ENCODE data around the gene STK32B. TPM values are rescaled to one million over a fixed set of nuclear protein-coding genes. Genes with fewer than 3 reads are reported as not detected.

STK32B gene
- total RNA-seq, 1 experiment from 2014 or later = 15.1 TPM

GRCh38 chr4:5069901-5070300 is 18.6 kb downstream of the STK32B start:
- ChIA-PET CTCF (no interaction called here), POLR2A (ENCODE audit: low non-redundant PET) (no interaction called here)
- TF ChIP-seq EZH2 (IDR thresholded peaks at IDR 0.05; ENCODE audit: borderline replicate concordance, low read depth, low read length, poor library complexity, severe bottlenecking) (no peak), CTCF (conservative IDR thresholded peaks at IDR 0.05; ENCODE audit: low read depth, low read length) (no peak)
- no peaks in the 10 kb centered on the region for H3K36me3 ChIP-seq (ENCODE audit: insufficient read depth, low read length, poor library complexity, severe bottlenecking)
- H3K4me3 ChIP-seq (ENCODE audit: low read depth, low read length, poor library complexity, severe bottlenecking) = no peak overlapping the region
- no peak for DNase-seq (ENCODE audit: low spot score)
- H3K27ac ChIP-seq (ENCODE audit: low read depth, low read length, poor library complexity, severe bottlenecking) = no peak overlapping the region
- H3K9me3 ChIP-seq (ENCODE audit: low read depth, low read length, poor library complexity, severe bottlenecking) = no peaks in the 10 kb centered on the region
- H3K4me1 ChIP-seq (ENCODE audit: insufficient read depth, low read length, poor library complexity, severe bottlenecking) = no peaks in the 10 kb centered on the region
- no peaks in the 10 kb centered on the region for H3K27me3 ChIP-seq (replicated peaks; ENCODE audit: insufficient read depth, low read depth, low read length, poor library complexity)
- no TSS peak for BruUV-seq (replicated peaks)
- intact Hi-C loops (cut with micrococcal nuclease; ENCODE audit: unreplicated experiment) = no loop called here

GRCh38 chr4:5072948-5073347 is 21.7 kb downstream of the STK32B start:
- Histone ChIP-seq H3K27ac (ENCODE audit: low read depth, low read length, poor library complexity, severe bottlenecking) (no peak overlapping the region), H3K4me3 (ENCODE audit: low read depth, low read length, poor library complexity, severe bottlenecking) (no peak overlapping the region), H3K9me3 (ENCODE audit: low read depth, low read length, poor library complexity, severe bottlenecking) (no peaks in the 10 kb centered on the region), H3K36me3 (ENCODE audit: insufficient read depth, low read length, poor library complexity, severe bottlenecking) (peaks cover 4% of the 10 kb centered on the region), H3K4me1 (ENCODE audit: insufficient read depth, low read length, poor library complexity, severe bottlenecking) (no peaks in the 10 kb centered on the region), H3K27me3 (replicated peaks; ENCODE audit: insufficient read depth, low read depth, low read length, poor library complexity) (no peaks in the 10 kb centered on the region)
- ChIA-PET POLR2A (ENCODE audit: low non-redundant PET) (no interaction called here), CTCF (no interaction called here)
- no TSS peak for BruUV-seq (replicated peaks)
- DNase-seq (ENCODE audit: low spot score) = no peak
- intact Hi-C loops (cut with micrococcal nuclease; ENCODE audit: unreplicated experiment) = no loop called here
- TF ChIP-seq EZH2 (IDR thresholded peaks at IDR 0.05; ENCODE audit: borderline replicate concordance, low read depth, low read length, poor library complexity, severe bottlenecking) = no peak
- no peak for TF ChIP-seq CTCF (conservative IDR thresholded peaks at IDR 0.05; ENCODE audit: low read depth, low read length)

- DNase-seq (ENCODE audit: low spot score) = no peak
- Histone ChIP-seq H3K27ac (ENCODE audit: low read depth, low read length, poor library complexity, severe bottlenecking) (no peak overlapping the region), H3K4me3 (ENCODE audit: low read depth, low read length, poor library complexity, severe bottlenecking) (no peak overlapping the region), H3K9me3 (ENCODE audit: low read depth, low read length, poor library complexity, severe bottlenecking) (peaks cover 14% of the 10 kb centered on the region), H3K4me1 (ENCODE audit: insufficient read depth, low read length, poor library complexity, severe bottlenecking) (no peaks in the 10 kb centered on the region), H3K27me3 (replicated peaks; ENCODE audit: insufficient read depth, low read depth, low read length, poor library complexity) (no peaks in the 10 kb centered on the region), H3K36me3 (ENCODE audit: insufficient read depth, low read length, poor library complexity, severe bottlenecking) (peaks cover 4% of the 10 kb centered on the region)
- no TSS peak for BruUV-seq (replicated peaks)
- ChIA-PET CTCF (no interaction called here), POLR2A (ENCODE audit: low non-redundant PET) (no interaction called here)
- TF ChIP-seq EZH2 (IDR thresholded peaks at IDR 0.05; ENCODE audit: borderline replicate concordance, low read depth, low read length, poor library complexity, severe bottlenecking) (no peak), CTCF (conservative IDR thresholded peaks at IDR 0.05; ENCODE audit: low read depth, low read length) (no peak)
- intact Hi-C loops (cut with micrococcal nuclease; ENCODE audit: unreplicated experiment) = no loop called here
Observed at GRCh38 chr4:5078009-5078408, 26.7 kb downstream of the STK32B start.

Measured in A673 (cell line).